ENCODE results near the gene SLC25A41. TPM values are rescaled to one million over a fixed set of nuclear protein-coding genes. Genes with fewer than 3 reads are reported as not detected.

Gene SLC25A41
- total and polyA plus RNA-seq, 9 of the 15 experiments (the other 6 are each of a cell fraction or from before 2014, with no cell fraction given), result 0.08 to 4.2 (median 1.6) TPM

DNA sequence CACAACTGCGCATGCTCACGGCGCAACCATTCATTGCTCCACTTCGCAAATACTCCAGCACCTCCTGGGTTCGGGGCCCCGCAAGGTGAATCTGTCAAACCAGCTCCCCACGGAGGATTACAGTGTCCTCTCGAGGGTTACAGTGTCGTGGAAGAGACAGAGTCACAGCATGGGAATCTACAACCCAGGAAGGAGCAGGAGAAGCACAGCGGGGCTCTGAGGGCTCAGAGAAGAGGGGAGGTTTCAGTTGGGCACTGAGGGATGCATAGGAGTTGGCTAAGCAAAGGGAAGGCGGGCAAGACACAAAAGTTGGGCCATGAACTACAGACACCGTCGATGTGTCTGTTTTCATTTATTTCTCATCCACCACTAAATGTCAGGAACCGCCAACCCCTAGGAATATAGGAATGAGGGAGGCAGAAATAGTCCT, 39.6 kb downstream of the SLC25A41 start (continued):
- TF ChIP-seq FOS (IDR thresholded peaks at IDR 0.05; ENCODE audit: extremely low read depth, insufficient read length), result no peak
- no peak for TF ChIP-seq TAF15 (IDR thresholded peaks at IDR 0.05; ENCODE audit: low read depth, low read length)
- no peak for TF ChIP-seq MXD1 (CRISPR knock-in tag; IDR thresholded peaks at IDR 0.05; ENCODE audit: borderline replicate concordance, poor library complexity, severe bottlenecking)
- TF ChIP-seq NR2C1 (IDR thresholded peaks at IDR 0.05), result no peak
- no peak for TF ChIP-seq NR2C1 (tag; IDR thresholded peaks at IDR 0.05)
- no peak for TF ChIP-seq THRB (CRISPR knock-in tag; conservative IDR thresholded peaks at IDR 0.05)
- no peak; the same call in 1 of the 2 replicates for TF ChIP-seq MTA3 (IDR thresholded peaks at IDR 0.05; ENCODE audit: borderline replicate concordance)
- TF ChIP-seq, protein P1, sequence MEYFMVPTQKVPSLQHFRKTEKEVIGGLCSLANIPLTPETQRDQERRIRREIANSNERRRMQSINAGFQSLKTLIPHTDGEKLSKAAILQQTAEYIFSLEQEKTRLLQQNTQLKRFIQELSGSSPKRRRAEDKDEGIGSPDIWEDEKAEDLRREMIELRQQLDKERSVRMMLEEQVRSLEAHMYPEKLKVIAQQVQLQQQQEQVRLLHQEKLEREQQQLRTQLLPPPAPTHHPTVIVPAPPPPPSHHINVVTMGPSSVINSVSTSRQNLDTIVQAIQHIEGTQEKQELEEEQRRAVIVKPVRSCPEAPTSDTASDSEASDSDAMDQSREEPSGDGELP (CRISPR knock-in tag; IDR thresholded peaks at IDR 0.05; ENCODE audit: borderline replicate concordance), result no peak
- no peak for TF ChIP-seq ELF4 (CRISPR knock-in tag; IDR thresholded peaks at IDR 0.05)
- no peak for TF ChIP-seq ZBTB7A (IDR thresholded peaks at IDR 0.05; ENCODE audit: borderline replicate concordance, control insufficient read depth, low read depth, low read length)
- TF ChIP-seq MITF (IDR thresholded peaks at IDR 0.05), result no peak
- TF ChIP-seq, protein P2, sequence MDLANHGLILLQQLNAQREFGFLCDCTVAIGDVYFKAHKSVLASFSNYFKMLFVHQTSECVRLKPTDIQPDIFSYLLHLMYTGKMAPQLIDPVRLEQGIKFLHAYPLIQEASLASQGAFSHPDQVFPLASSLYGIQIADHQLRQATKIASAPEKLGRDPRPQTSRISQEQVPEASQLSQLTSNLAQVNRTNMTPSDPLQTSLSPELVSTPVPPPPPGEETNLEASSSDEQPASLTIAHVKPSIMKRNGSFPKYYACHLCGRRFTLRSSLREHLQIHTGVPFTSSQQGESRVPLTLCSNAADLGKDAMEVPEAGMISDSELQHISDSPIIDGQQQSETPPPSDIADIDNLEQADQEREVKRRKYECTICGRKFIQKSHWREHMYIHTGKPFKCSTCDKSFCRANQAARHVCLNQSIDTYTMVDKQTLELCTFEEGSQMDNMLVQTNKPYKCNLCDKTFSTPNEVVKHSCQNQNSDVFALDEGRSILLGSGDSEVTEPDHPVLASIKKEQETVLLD (IDR thresholded peaks at IDR 0.05), result peak; percentile 72
- TF ChIP-seq TAF7 (tag; IDR thresholded peaks at IDR 0.05), result no peak
- no peak for TF ChIP-seq E4F1 (CRISPR knock-in tag; IDR thresholded peaks at IDR 0.05; ENCODE audit: borderline replicate concordance)
- TF ChIP-seq HSF4 (CRISPR knock-in tag; IDR thresholded peaks at IDR 0.05; ENCODE audit: borderline replicate concordance), result no peak
- no peak for TF ChIP-seq POLR3G (IDR thresholded peaks at IDR 0.05; ENCODE audit: extremely low read depth, insufficient read length, insufficient replicate concordance)
- TF ChIP-seq TRIM25 (IDR thresholded peaks at IDR 0.05; ENCODE audit: borderline replicate concordance), result no peak
- no peak for TF ChIP-seq SIX5 (IDR thresholded peaks at IDR 0.05; ENCODE audit: borderline replicate concordance in 1 of 2, insufficient read depth in 1 of 2, low read depth in 1 of 2, low read length in 2 of 2)
